HepG2 (cell line): Measurements from ENCODE around the gene RHBDD2. TPM values are rescaled to one million over a fixed set of nuclear protein-coding genes. Genes with fewer than 3 reads are reported as not detected.

Experiments used
- CHCHD3 ChIP-seq: sonication (generic); formaldehyde crosslinking; IDR thresholded peaks from 2 replicates; pipeline ENCODE4 v1.8.0; 2022; ENCODE audit warnings: mild to moderate bottlenecking, missing genetic modification reagents, moderate library complexity
- CREB1 ChIP-seq, 2 experiments: fragments of 450-650 bp in 1 of 2; IDR thresholded peaks; 2 replicates each; pipeline ENCODE4 v1.6.1; 2016 to 2017; ENCODE audit warnings: control low read depth in 1 of 2, mild to moderate bottlenecking in 1 of 2, missing compliant biosample characterization in 1 of 2, missing genetic modification characterization in 1 of 2
- DR1 ChIP-seq: sonication (generic); formaldehyde crosslinking; IDR thresholded peaks from 2 replicates; pipeline ENCODE4 v1.8.0; 2021; ENCODE audit warnings: mild to moderate bottlenecking, missing genetic modification reagents, inconsistent platforms
- JUNB ChIP-seq: sonication (generic); formaldehyde crosslinking; IDR thresholded peaks from 2 replicates; pipeline ENCODE4 v1.8.0; 2022; ENCODE audit warnings: missing genetic modification reagents, mild to moderate bottlenecking, borderline replicate concordance
- KLF12 ChIP-seq: sonication (generic); formaldehyde crosslinking; IDR thresholded peaks from 2 replicates; pipeline ENCODE4 v1.4.0; 2020; ENCODE audit warnings: missing genetic modification reagents, borderline replicate concordance
- MLXIP ChIP-seq: sonication (generic); formaldehyde crosslinking; IDR thresholded peaks from 2 replicates; pipeline ENCODE4 v1.9.0; 2021; ENCODE audit warnings: missing genetic modification reagents, borderline replicate concordance
- MTF2 ChIP-seq: sonication (generic); formaldehyde crosslinking; IDR thresholded peaks from 2 replicates; pipeline ENCODE4 v1.5.0; 2020; ENCODE audit warnings: missing genetic modification reagents, borderline replicate concordance
- MXD1 ChIP-seq: sonication (generic); formaldehyde crosslinking; IDR thresholded peaks from 2 replicates; pipeline ENCODE4 v1.4.0; 2020; ENCODE audit warnings: mild to moderate bottlenecking, missing genetic modification reagents
- MYPOP ChIP-seq: sonication (generic); formaldehyde crosslinking; IDR thresholded peaks from 2 replicates; pipeline ENCODE4 v1.8.1; 2023; ENCODE audit warnings: mild to moderate bottlenecking, moderate library complexity, missing genetic modification reagents
- NBN ChIP-seq: fragments of 450-650 bp; conservative IDR thresholded peaks from 2 replicates; pipeline ENCODE4 v1.6.1; 2017
- NFE2L2 ChIP-seq: fragments of 150-350 bp; IDR thresholded peaks from 2 replicates; pipeline ENCODE4 v1.6.1; 2014; ENCODE audit warnings: low read length
- PHF20 ChIP-seq: sonication (generic); formaldehyde crosslinking; IDR thresholded peaks from 2 replicates; pipeline ENCODE4 v1.5.0; 2020; ENCODE audit warnings: mild to moderate bottlenecking, missing genetic modification reagents
- PLRG1 ChIP-seq: fragments of 450-650 bp; conservative IDR thresholded peaks from 2 replicates; pipeline ENCODE4 v1.6.1; 2016
- PPARG ChIP-seq: conservative IDR thresholded peaks from 2 replicates; pipeline ENCODE4 v1.6.1; 2016; ENCODE audit warnings: missing biosample characterization, missing genetic modification reagents
- PRDM4 ChIP-seq: sonication (generic); formaldehyde crosslinking; IDR thresholded peaks from 2 replicates; pipeline ENCODE4 v1.9.0; 2021; ENCODE audit warnings: missing genetic modification reagents, borderline replicate concordance
- TCF7L2 ChIP-seq: IDR thresholded peaks from 2 replicates; pipeline ENCODE4 v1.6.1; 2011; ENCODE audit warnings: mild to moderate bottlenecking, low read depth, low read length, moderate library complexity
- TEAD2 ChIP-seq: sonication (generic); formaldehyde crosslinking; IDR thresholded peaks from 2 replicates; pipeline ENCODE4 v1.9.0; 2021; ENCODE audit warnings: missing genetic modification reagents
- ZBTB37 ChIP-seq: sonication (generic); formaldehyde crosslinking; IDR thresholded peaks from 2 replicates; pipeline ENCODE4 v1.4.0; 2020; ENCODE audit warnings: mild to moderate bottlenecking, missing genetic modification reagents
- ZNF253 ChIP-seq: sonication (generic); formaldehyde crosslinking; IDR thresholded peaks from 2 replicates; pipeline ENCODE4 v1.8.0; 2022; ENCODE audit warnings: mild to moderate bottlenecking, missing genetic modification reagents, borderline replicate concordance
- ZNF264 ChIP-seq: sonication (generic); formaldehyde crosslinking; IDR thresholded peaks from 2 replicates; pipeline ENCODE4 v1.4.0; 2020; ENCODE audit warnings: missing genetic modification reagents
- ZNF672 ChIP-seq: sonication (generic); formaldehyde crosslinking; IDR thresholded peaks from 2 replicates; pipeline ENCODE4 v1.8.1; 2022; ENCODE audit warnings: missing genetic modification reagents
- ZNF790 ChIP-seq: sonication (generic); formaldehyde crosslinking; IDR thresholded peaks from 2 replicates; pipeline ENCODE4 v1.8.0; 2022; ENCODE audit warnings: missing genetic modification reagents, mild to moderate bottlenecking, borderline replicate concordance
- polyA plus RNA-seq, 8 experiments: library from polyadenylated mRNA; depleted of rRNA in 3 of 8; stranded (reverse) in 7 of 8; unstranded in 1 of 8; fragments of >200 nt; fragmentation: Illumina TruSeq in 4 of 8; extraction: Trizol in 4 of 8; gene quantifications; 2 replicates each; pipeline versions ENCODE4 v1.2.1 to v1.2.3, GENCODE V29; 2011 to 2016; ENCODE audit warnings: low read depth in 4 of 8, missing spikeins in 1 of 8, mixed read lengths in 1 of 8; ENCODE audit not compliant: insufficient read depth in 1 of 8
- total RNA-seq, 5 experiments: library from RNA; depleted of rRNA; stranded (reverse); fragments of >200 nt; fragmentation: Illumina TruSeq; extraction: Trizol; gene quantifications; 2 replicates each; pipeline ENCODE4 v1.2.3, GENCODE V29; 2016; ENCODE audit warnings: low read depth in 1 of 5

RHBDD2 gene
- total and polyA plus RNA-seq, 2 of the 13 experiments (the other 11 are each of a cell fraction or from before 2014, with no cell fraction given) = 23.1 to 26.4 TPM

GRCh38 chr7:75905785-75906604 is 27.2 kb downstream of the RHBDD2 start (continued):
- TF ChIP-seq CREB1 (IDR thresholded peaks at IDR 0.05) (no peak), CREB1 (CRISPR knock-in tag; IDR thresholded peaks at IDR 0.05) (0 out of 2 replicates have a peak, but pooled peaks have one; percentile 18), ZBTB37 (CRISPR knock-in tag) (peak; percentile 94), TCF7L2 (no peak), PPARG (peak; percentile 78), CHCHD3 (CRISPR knock-in tag) (no peak), PLRG1 (no peak), NBN (no peak), ZNF264 (CRISPR knock-in tag) (peak; percentile 75), MYPOP (CRISPR knock-in tag) (0 out of 2 replicates have a peak, but pooled peaks have one; percentile 42), MLXIP (CRISPR knock-in tag) (no peak), PRDM4 (no peak), MXD1 (no peak), NFE2L2 (no peak), PHF20 (CRISPR knock-in tag) (no peak), MTF2 (no peak), KLF12 (peak; percentile 30; the same call in 1 of the 2 replicates), DR1 (CRISPR knock-in tag) (no peak), ZNF253 (no peak), JUNB (CRISPR knock-in tag) (no peak), ZNF790 (CRISPR knock-in tag) (no peak), ZNF672 (no peak), TEAD2 (CRISPR knock-in tag) (no peak)
